Suppressor macrophage treated with lipopolysaccharide for 1 hour (primary cell): ENCODE data around the gene IFT27.

Source experiments
- DNase-seq, 3 donors: peaks; one replicate each; pipeline ENCODE4 v3.0.0-alpha.2; 2020 to 2022

IFT27 gene

GRCh38 chr22:36715647-36716046 is 60.3 kb downstream of the IFT27 start:
- DNase-seq, result no peak

GRCh38 chr22:36714110-36714509 is 61.8 kb downstream of the IFT27 start:
- DNase-seq, result no peak

DNA sequence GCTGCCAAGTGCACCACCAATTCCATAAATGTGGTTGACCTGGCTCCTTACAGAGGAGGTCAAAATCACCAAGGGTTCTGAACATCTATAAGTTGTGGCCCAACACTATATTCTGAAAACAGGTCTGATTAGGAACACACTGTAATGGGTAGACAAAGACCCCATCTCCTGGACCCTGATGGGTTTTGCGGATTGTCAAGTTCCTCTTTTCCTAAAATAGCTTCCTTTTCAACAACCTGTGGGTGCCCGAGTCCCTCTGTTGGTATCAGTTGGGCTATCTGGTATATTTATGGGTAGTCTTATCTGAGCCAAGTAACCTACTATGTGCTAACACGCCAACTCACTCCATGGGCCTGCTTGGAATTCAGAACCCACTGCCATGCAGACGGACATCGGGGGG is 62.5 kb downstream of the IFT27 start:
- DNase-seq, result no peak
